GM23338 (cell line): ENCODE measurements around the gene STAT5B.

Experiments used
- CREB1 ChIP-seq: fragments of 250-450 bp; sonication (Bioruptor Pico); IDR thresholded peaks from 2 replicates; pipeline ENCODE4 v1.5.0; 2020; ENCODE audit warnings: low read depth, mild to moderate bottlenecking, moderate library complexity
- ETS1 ChIP-seq: IDR thresholded peaks from 2 replicates; pipeline ENCODE4 v1.6.1; 2016; ENCODE audit warnings: antibody characterized with exemption
- EZH2 ChIP-seq: fragments of 200-600 bp; sonication (generic); IDR thresholded peaks from one replicate; pipeline ENCODE4 v1.8.0; 2017; ENCODE audit warnings: antibody characterized with exemption, mild to moderate bottlenecking, low read depth; ENCODE audit not compliant: unreplicated experiment
- EZH2phosphoT487 ChIP-seq: fragments of 200-600 bp; sonication (generic); IDR thresholded peaks from one replicate; pipeline ENCODE4 v1.8.1; 2018; ENCODE audit warnings: antibody characterized with exemption; ENCODE audit not compliant: unreplicated experiment
- NANOG ChIP-seq: IDR thresholded peaks from 2 replicates; pipeline ENCODE4 v1.6.1; 2016; ENCODE audit warnings: antibody characterized with exemption, borderline replicate concordance
- POLR2AphosphoS5 ChIP-seq: IDR thresholded peaks from 2 replicates; pipeline ENCODE4 v1.6.1; 2016; ENCODE audit warnings: antibody characterized with exemption, low read depth
- STAT1 ChIP-seq: IDR thresholded peaks from one replicate; pipeline ENCODE4 v1.6.1; 2016; ENCODE audit warnings: antibody characterized with exemption; ENCODE audit not compliant: unreplicated experiment
- ZNF114 ChIP-seq: fragments of 250-450 bp; sonication (Bioruptor Pico); IDR thresholded peaks from 2 replicates; pipeline ENCODE4 v1.5.0; 2020; ENCODE audit warnings: mild to moderate bottlenecking, moderate library complexity
- ZNF331 ChIP-seq: fragments of 250-450 bp; sonication (Bioruptor Pico); IDR thresholded peaks from 2 replicates; pipeline ENCODE4 v1.5.0; 2020; ENCODE audit warnings: low read depth, mild to moderate bottlenecking, moderate library complexity
- TF ChIP-seq, protein P1 (sequence below), 2 experiments: fragments of 200-600 bp in 1 of 2; sonication (generic) in 1 of 2; conservative IDR thresholded peaks; 2 replicates each; pipeline versions ENCODE4 v1.5.1 to v1.6.1; 2016 to 2017; ENCODE audit warnings: antibody characterized with exemption in 2 of 2, low read depth in 2 of 2, mild to moderate bottlenecking in 2 of 2, moderate library complexity in 1 of 2
- TF ChIP-seq, protein P2 (sequence below): IDR thresholded peaks from one replicate; pipeline ENCODE4 v1.6.1; 2018; ENCODE audit warnings: antibody characterized with exemption; ENCODE audit not compliant: unreplicated experiment

DNA sequence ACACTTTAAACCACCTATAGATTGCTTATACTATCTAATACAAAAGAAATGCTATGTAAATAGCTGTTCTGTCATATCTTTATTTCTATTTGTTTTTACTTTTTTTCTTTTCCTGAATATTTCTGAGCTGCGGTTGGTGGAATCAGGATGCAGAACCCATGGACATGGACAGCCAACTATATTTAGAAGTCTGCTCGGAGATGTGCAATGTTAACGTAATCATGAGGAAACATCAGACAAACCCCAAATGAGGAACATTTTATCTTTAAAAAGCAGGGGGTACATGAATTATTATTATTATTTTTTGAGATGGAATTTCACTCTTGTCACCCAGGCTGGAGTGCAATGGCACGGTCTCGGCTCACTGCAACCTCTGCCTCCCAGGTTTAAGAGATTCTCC, 50.5 kb downstream of the STAT5B start:
- no peak for TF ChIP-seq EZH2
- TF ChIP-seq, protein P1, sequence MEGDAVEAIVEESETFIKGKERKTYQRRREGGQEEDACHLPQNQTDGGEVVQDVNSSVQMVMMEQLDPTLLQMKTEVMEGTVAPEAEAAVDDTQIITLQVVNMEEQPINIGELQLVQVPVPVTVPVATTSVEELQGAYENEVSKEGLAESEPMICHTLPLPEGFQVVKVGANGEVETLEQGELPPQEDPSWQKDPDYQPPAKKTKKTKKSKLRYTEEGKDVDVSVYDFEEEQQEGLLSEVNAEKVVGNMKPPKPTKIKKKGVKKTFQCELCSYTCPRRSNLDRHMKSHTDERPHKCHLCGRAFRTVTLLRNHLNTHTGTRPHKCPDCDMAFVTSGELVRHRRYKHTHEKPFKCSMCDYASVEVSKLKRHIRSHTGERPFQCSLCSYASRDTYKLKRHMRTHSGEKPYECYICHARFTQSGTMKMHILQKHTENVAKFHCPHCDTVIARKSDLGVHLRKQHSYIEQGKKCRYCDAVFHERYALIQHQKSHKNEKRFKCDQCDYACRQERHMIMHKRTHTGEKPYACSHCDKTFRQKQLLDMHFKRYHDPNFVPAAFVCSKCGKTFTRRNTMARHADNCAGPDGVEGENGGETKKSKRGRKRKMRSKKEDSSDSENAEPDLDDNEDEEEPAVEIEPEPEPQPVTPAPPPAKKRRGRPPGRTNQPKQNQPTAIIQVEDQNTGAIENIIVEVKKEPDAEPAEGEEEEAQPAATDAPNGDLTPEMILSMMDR (conservative IDR thresholded peaks at IDR 0.05; ENCODE audit: low read depth in 2 of 2) = no peak
- TF ChIP-seq EZH2phosphoT487 = no peak
- no peak for TF ChIP-seq POLR2AphosphoS5
- TF ChIP-seq CREB1 = no peak
- TF ChIP-seq, protein P2, sequence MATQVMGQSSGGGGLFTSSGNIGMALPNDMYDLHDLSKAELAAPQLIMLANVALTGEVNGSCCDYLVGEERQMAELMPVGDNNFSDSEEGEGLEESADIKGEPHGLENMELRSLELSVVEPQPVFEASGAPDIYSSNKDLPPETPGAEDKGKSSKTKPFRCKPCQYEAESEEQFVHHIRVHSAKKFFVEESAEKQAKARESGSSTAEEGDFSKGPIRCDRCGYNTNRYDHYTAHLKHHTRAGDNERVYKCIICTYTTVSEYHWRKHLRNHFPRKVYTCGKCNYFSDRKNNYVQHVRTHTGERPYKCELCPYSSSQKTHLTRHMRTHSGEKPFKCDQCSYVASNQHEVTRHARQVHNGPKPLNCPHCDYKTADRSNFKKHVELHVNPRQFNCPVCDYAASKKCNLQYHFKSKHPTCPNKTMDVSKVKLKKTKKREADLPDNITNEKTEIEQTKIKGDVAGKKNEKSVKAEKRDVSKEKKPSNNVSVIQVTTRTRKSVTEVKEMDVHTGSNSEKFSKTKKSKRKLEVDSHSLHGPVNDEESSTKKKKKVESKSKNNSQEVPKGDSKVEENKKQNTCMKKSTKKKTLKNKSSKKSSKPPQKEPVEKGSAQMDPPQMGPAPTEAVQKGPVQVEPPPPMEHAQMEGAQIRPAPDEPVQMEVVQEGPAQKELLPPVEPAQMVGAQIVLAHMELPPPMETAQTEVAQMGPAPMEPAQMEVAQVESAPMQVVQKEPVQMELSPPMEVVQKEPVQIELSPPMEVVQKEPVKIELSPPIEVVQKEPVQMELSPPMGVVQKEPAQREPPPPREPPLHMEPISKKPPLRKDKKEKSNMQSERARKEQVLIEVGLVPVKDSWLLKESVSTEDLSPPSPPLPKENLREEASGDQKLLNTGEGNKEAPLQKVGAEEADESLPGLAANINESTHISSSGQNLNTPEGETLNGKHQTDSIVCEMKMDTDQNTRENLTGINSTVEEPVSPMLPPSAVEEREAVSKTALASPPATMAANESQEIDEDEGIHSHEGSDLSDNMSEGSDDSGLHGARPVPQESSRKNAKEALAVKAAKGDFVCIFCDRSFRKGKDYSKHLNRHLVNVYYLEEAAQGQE = no peak
- TF ChIP-seq ZNF114 (CRISPR knock-in tag) = no peak
- no peak for TF ChIP-seq ETS1
- TF ChIP-seq NANOG = no peak
- no peak for TF ChIP-seq ZNF331 (CRISPR knock-in tag)
- TF ChIP-seq STAT1 = no peak
